ENCODE results near the gene BMP5. TPM values are rescaled to one million over a fixed set of nuclear protein-coding genes. Genes with fewer than 3 reads are reported as not detected.

The BMP5 gene
- total RNA-seq, 1 experiment from 2014 or later = not detected

- Histone ChIP-seq H3K4me1 (ENCODE audit: low read length) (no peaks in the 10 kb centered on the region), H3K79me2 (ENCODE audit: low read length) (no peaks in the 10 kb centered on the region), H3K36me3 (ENCODE audit: insufficient read depth, low read length) (no peaks in the 10 kb centered on the region), H3K9me2 (replicated peaks; ENCODE audit: insufficient read depth, low read length) (no peaks in the 10 kb centered on the region), H2AFZ (ENCODE audit: low read length) (no peak overlapping the region), H3K27me3 (ENCODE audit: low read length) (no peaks in the 10 kb centered on the region), H3K4me2 (ENCODE audit: low read depth, low read length, poor library complexity, severe bottlenecking) (no peak overlapping the region), H3K9me3 (ENCODE audit: low read length) (no peaks in the 10 kb centered on the region), H3K4me3 (ENCODE audit: low read length) (no peak overlapping the region), H3K27ac (ENCODE audit: low read length) (no peak overlapping the region), H3K9ac (ENCODE audit: low read length) (no peak overlapping the region), H4K20me1 (ENCODE audit: insufficient read depth, low read depth, low read length) (no peaks in the 10 kb centered on the region)
- no peak for DNase-seq
Measured at GRCh38 chr6:55868176-55868575, 7.2 kb downstream of the BMP5 start.

- H3K79me2 ChIP-seq (ENCODE audit: low read length) = no peaks in the 10 kb centered on the region
Measured at GRCh38 chr6:55866128-55866527, 9.3 kb downstream of the BMP5 start.

GRCh38 chr6:55853008-55854001 lies 22.1 kb downstream of the BMP5 start:
- H3K36me3 ChIP-seq (ENCODE audit: insufficient read depth, low read length) = no peaks in the 10 kb centered on the region
- no peaks in the 10 kb centered on the region for H3K9me2 ChIP-seq (replicated peaks; ENCODE audit: insufficient read depth, low read length)
- no peak overlapping the region for H3K4me2 ChIP-seq (ENCODE audit: low read depth, low read length, poor library complexity, severe bottlenecking)
- no peaks in the 10 kb centered on the region for H3K4me1 ChIP-seq (ENCODE audit: low read length)
- H3K27me3 ChIP-seq (ENCODE audit: low read length) = no peaks in the 10 kb centered on the region
- no peaks in the 10 kb centered on the region for H3K79me2 ChIP-seq (ENCODE audit: low read length)
- no peak for DNase-seq
- no peaks in the 10 kb centered on the region for H3K9me3 ChIP-seq (ENCODE audit: low read length)
- H2AFZ ChIP-seq (ENCODE audit: low read length) = no peak overlapping the region
- H3K27ac ChIP-seq (ENCODE audit: low read length) = no peak overlapping the region
- no peak overlapping the region for H3K4me3 ChIP-seq (ENCODE audit: low read length)
- H3K9ac ChIP-seq (ENCODE audit: low read length) = no peak overlapping the region
- H4K20me1 ChIP-seq (ENCODE audit: insufficient read depth, low read depth, low read length) = no peaks in the 10 kb centered on the region

More at GRCh38 chr6:55866128-55866527, 9.3 kb downstream of the BMP5 start:
- H3K4me1 ChIP-seq (ENCODE audit: low read length) = no peaks in the 10 kb centered on the region
- no peaks in the 10 kb centered on the region for H3K9me2 ChIP-seq (replicated peaks; ENCODE audit: insufficient read depth, low read length)
- no peak overlapping the region for H3K9ac ChIP-seq (ENCODE audit: low read length)
- no peaks in the 10 kb centered on the region for H3K27me3 ChIP-seq (ENCODE audit: low read length)
- no peak for DNase-seq
- no peaks in the 10 kb centered on the region for H4K20me1 ChIP-seq (ENCODE audit: insufficient read depth, low read depth, low read length)
- H3K9me3 ChIP-seq (ENCODE audit: low read length) = no peaks in the 10 kb centered on the region
- no peaks in the 10 kb centered on the region for H3K36me3 ChIP-seq (ENCODE audit: insufficient read depth, low read length)
- H3K4me3 ChIP-seq (ENCODE audit: low read length) = no peak overlapping the region
- no peak overlapping the region for H3K4me2 ChIP-seq (ENCODE audit: low read depth, low read length, poor library complexity, severe bottlenecking)
- no peak overlapping the region for H3K27ac ChIP-seq (ENCODE audit: low read length)
- no peak overlapping the region for H2AFZ ChIP-seq (ENCODE audit: low read length)

GRCh38 chr6:55841341-55841740 lies 34.0 kb downstream of the BMP5 start:
- H3K79me2 ChIP-seq (ENCODE audit: low read length) = no peaks in the 10 kb centered on the region
- H3K4me1 ChIP-seq (ENCODE audit: low read length) = no peaks in the 10 kb centered on the region
- H2AFZ ChIP-seq (ENCODE audit: low read length) = no peak overlapping the region
- DNase-seq = no peak
- no peak overlapping the region for H3K27ac ChIP-seq (ENCODE audit: low read length)
- no peaks in the 10 kb centered on the region for H3K36me3 ChIP-seq (ENCODE audit: insufficient read depth, low read length)
- H3K9me2 ChIP-seq (replicated peaks; ENCODE audit: insufficient read depth, low read length) = no peaks in the 10 kb centered on the region
- no peaks in the 10 kb centered on the region for H4K20me1 ChIP-seq (ENCODE audit: insufficient read depth, low read depth, low read length)
- H3K27me3 ChIP-seq (ENCODE audit: low read length) = no peaks in the 10 kb centered on the region
- H3K4me2 ChIP-seq (ENCODE audit: low read depth, low read length, poor library complexity, severe bottlenecking) = no peak overlapping the region
- H3K4me3 ChIP-seq (ENCODE audit: low read length) = no peak overlapping the region
- H3K9me3 ChIP-seq (ENCODE audit: low read length) = no peaks in the 10 kb centered on the region
- no peak overlapping the region for H3K9ac ChIP-seq (ENCODE audit: low read length)

GRCh38 chr6:55839080-55839479 lies 36.3 kb downstream of the BMP5 start:
- Histone ChIP-seq H3K4me1 (ENCODE audit: low read length) (no peaks in the 10 kb centered on the region), H3K4me3 (ENCODE audit: low read length) (no peak overlapping the region), H3K9me3 (ENCODE audit: low read length) (no peaks in the 10 kb centered on the region), H3K27ac (ENCODE audit: low read length) (no peak overlapping the region), H3K27me3 (ENCODE audit: low read length) (no peaks in the 10 kb centered on the region), H3K9ac (ENCODE audit: low read length) (no peak overlapping the region), H4K20me1 (ENCODE audit: insufficient read depth, low read depth, low read length) (no peaks in the 10 kb centered on the region), H3K4me2 (ENCODE audit: low read depth, low read length, poor library complexity, severe bottlenecking) (no peak overlapping the region), H2AFZ (ENCODE audit: low read length) (no peak overlapping the region), H3K79me2 (ENCODE audit: low read length) (no peaks in the 10 kb centered on the region), H3K36me3 (ENCODE audit: insufficient read depth, low read length) (no peaks in the 10 kb centered on the region), H3K9me2 (replicated peaks; ENCODE audit: insufficient read depth, low read length) (no peaks in the 10 kb centered on the region)
- DNase-seq = no peak

GRCh38 chr6:55836945-55837344 lies 38.4 kb downstream of the BMP5 start:
- Histone ChIP-seq H4K20me1 (ENCODE audit: insufficient read depth, low read depth, low read length) (no peaks in the 10 kb centered on the region), H2AFZ (ENCODE audit: low read length) (no peak overlapping the region), H3K9me2 (replicated peaks; ENCODE audit: insufficient read depth, low read length) (no peaks in the 10 kb centered on the region), H3K4me2 (ENCODE audit: low read depth, low read length, poor library complexity, severe bottlenecking) (no peak overlapping the region), H3K79me2 (ENCODE audit: low read length) (no peaks in the 10 kb centered on the region), H3K9ac (ENCODE audit: low read length) (no peak overlapping the region), H3K4me1 (ENCODE audit: low read length) (no peaks in the 10 kb centered on the region), H3K9me3 (ENCODE audit: low read length) (no peaks in the 10 kb centered on the region), H3K27me3 (ENCODE audit: low read length) (no peaks in the 10 kb centered on the region), H3K4me3 (ENCODE audit: low read length) (no peak overlapping the region), H3K36me3 (ENCODE audit: insufficient read depth, low read length) (no peaks in the 10 kb centered on the region), H3K27ac (ENCODE audit: low read length) (no peak overlapping the region)
- no peak for DNase-seq

- H3K79me2 ChIP-seq (ENCODE audit: low read length) = no peaks in the 10 kb centered on the region
- no peaks in the 10 kb centered on the region for H3K36me3 ChIP-seq (ENCODE audit: insufficient read depth, low read length)
- no peak for DNase-seq
- H3K4me2 ChIP-seq (ENCODE audit: low read depth, low read length, poor library complexity, severe bottlenecking) = no peak overlapping the region
- no peaks in the 10 kb centered on the region for H3K4me1 ChIP-seq (ENCODE audit: low read length)
- H3K9ac ChIP-seq (ENCODE audit: low read length) = no peak overlapping the region
- H3K4me3 ChIP-seq (ENCODE audit: low read length) = no peak overlapping the region
- H4K20me1 ChIP-seq (ENCODE audit: insufficient read depth, low read depth, low read length) = no peaks in the 10 kb centered on the region
- H3K9me3 ChIP-seq (ENCODE audit: low read length) = no peaks in the 10 kb centered on the region
- no peak overlapping the region for H2AFZ ChIP-seq (ENCODE audit: low read length)
- no peaks in the 10 kb centered on the region for H3K9me2 ChIP-seq (replicated peaks; ENCODE audit: insufficient read depth, low read length)
- H3K27me3 ChIP-seq (ENCODE audit: low read length) = no peaks in the 10 kb centered on the region
- H3K27ac ChIP-seq (ENCODE audit: low read length) = no peak overlapping the region
Measured at GRCh38 chr6:55836481-55836880, 38.9 kb downstream of the BMP5 start.

GRCh38 chr6:55835220-55835619 lies 40.2 kb downstream of the BMP5 start:
- no peak for DNase-seq
- Histone ChIP-seq H3K4me1 (ENCODE audit: low read length) (no peaks in the 10 kb centered on the region), H3K9me2 (replicated peaks; ENCODE audit: insufficient read depth, low read length) (no peaks in the 10 kb centered on the region), H2AFZ (ENCODE audit: low read length) (no peak overlapping the region), H4K20me1 (ENCODE audit: insufficient read depth, low read depth, low read length) (no peaks in the 10 kb centered on the region), H3K79me2 (ENCODE audit: low read length) (no peaks in the 10 kb centered on the region), H3K4me3 (ENCODE audit: low read length) (no peak overlapping the region), H3K36me3 (ENCODE audit: insufficient read depth, low read length) (no peaks in the 10 kb centered on the region), H3K27ac (ENCODE audit: low read length) (no peak overlapping the region), H3K9ac (ENCODE audit: low read length) (no peak overlapping the region), H3K27me3 (ENCODE audit: low read length) (no peaks in the 10 kb centered on the region; the same call in 1 of the 2 replicates), H3K9me3 (ENCODE audit: low read length) (no peaks in the 10 kb centered on the region), H3K4me2 (ENCODE audit: low read depth, low read length, poor library complexity, severe bottlenecking) (no peak overlapping the region)
